Stomach (tissue), 9 donors: ENCODE results near the gene PTPRD. TPM values are rescaled to one million over a fixed set of nuclear protein-coding genes. Genes with fewer than 3 reads are reported as not detected.

Source experiments
- DNase-seq, 2 donors: peaks; one replicate each; pipeline versions ENCODE4 v3.0.0 to v3.0.0-alpha.2; 2013 to 2019
- H3K27ac ChIP-seq, 5 donors: fragments of 200-600 bp in 4 of 5; sonication (generic) in 4 of 5; one replicate each; pipeline ENCODE4 v1.5.1; 2013 to 2019; ENCODE audit warnings: mild to moderate bottlenecking in 1 of 5, moderate library complexity in 1 of 5
- H3K27me3 ChIP-seq, 3 donors: fragments of 200-600 bp; sonication (generic); one replicate each; pipeline ENCODE4 v1.5.1; 2017 to 2019; ENCODE audit warnings: mixed run types in 1 of 3
- H3K36me3 ChIP-seq, 4 donors: fragments of 200-600 bp; sonication (generic); 1 replicate in 3 of 4; 2 replicates in 1 of 4; pipeline ENCODE4 v1.5.1; 2016 to 2019
- H3K4me1 ChIP-seq, 4 donors: fragments of 200-600 bp; sonication (generic); one replicate each; pipeline ENCODE4 v1.5.1; 2016 to 2019
- H3K4me3 ChIP-seq, 4 donors: fragments of 200-600 bp; sonication (generic) in 3 of 4; one replicate each; pipeline ENCODE4 v1.5.1; 2016 to 2019; ENCODE audit warnings: mild to moderate bottlenecking in 1 of 4
- H3K9me3 ChIP-seq, 4 donors: fragments of 200-600 bp; sonication (generic); one replicate each; pipeline ENCODE4 v1.5.1; 2016 to 2019
- EP300 ChIP-seq: sonication (generic); formaldehyde crosslinking; IDR thresholded peaks from one replicate; pipeline ENCODE4 v1.6.1; 2017; ENCODE audit warnings: antibody characterized with exemption
- POLR2A ChIP-seq, 4 donors: fragments of 450-650 bp; IDR thresholded peaks; one replicate each; pipeline ENCODE4 v1.6.1; 2016; ENCODE audit warnings: antibody characterized with exemption in 4 of 4, control low read depth in 2 of 4, mild to moderate bottlenecking in 1 of 4, moderate library complexity in 1 of 4
- POLR2AphosphoS5 ChIP-seq, 3 donors: sonication (generic); formaldehyde crosslinking; IDR thresholded peaks; one replicate each; pipeline ENCODE4 v1.6.1; 2016; ENCODE audit warnings: antibody characterized with exemption in 3 of 3
- WGBS, 5 donors: extraction: QIAGEN DNeasy Blood & Tissue Kit in 3 of 5; methylation state at CpG; one replicate each; pipeline versions ENCODE4 v1.1.5 to v1.1.7; 2013 to 2018; 5-methylcytosine and 5-hydroxymethylcytosine counted together
- intact Hi-C: fragments of 100-400 bp; cut with DNase I; formaldehyde crosslinking; loops from one replicate; pipeline ENCODE4 v1.15.1; 2023; ENCODE audit warnings: low total_unique reads
- polyA plus RNA-seq, 3 donors: library from polyadenylated mRNA; stranded (reverse); fragments of 200-250 nt; gene quantifications; one replicate each; pipeline ENCODE4 v1.2.3, GENCODE V29; 2013
- total RNA-seq, 5 donors: library from RNA; depleted of rRNA; stranded (reverse); fragments of >200 nt; gene quantifications; one replicate each; pipeline versions ENCODE4 v1.1.0 to v1.2.3, GENCODE V29; 2014 to 2016
- TF ChIP-seq, protein P1 (sequence below), 7 experiments: fragments of 450-650 bp in 4 of 7; fragments of 200-600 bp in 3 of 7; sonication (generic) in 3 of 7; IDR thresholded peaks; one replicate each; pipeline ENCODE4 v1.5.1; 2016 to 2019; ENCODE audit warnings: antibody characterized with exemption in 7 of 7, control low read depth in 2 of 7, mild to moderate bottlenecking in 1 of 7
- donor health status: healthy with polysubstance abuse.
- donor health status: Bipolar disorder and iron deficiency.
- donor health status: healthy.

The PTPRD gene
- total and polyA plus RNA-seq, 8 donors: 0.12 to 53.1 (median 1.2) TPM

- TF ChIP-seq POLR2AphosphoS5 (IDR thresholded peaks at IDR 0.05) (peak in 1 of 3 donors; percentile 25), POLR2A (IDR thresholded peaks at IDR 0.05) (no peak), EP300 (no peak)
- TF ChIP-seq, protein P1, sequence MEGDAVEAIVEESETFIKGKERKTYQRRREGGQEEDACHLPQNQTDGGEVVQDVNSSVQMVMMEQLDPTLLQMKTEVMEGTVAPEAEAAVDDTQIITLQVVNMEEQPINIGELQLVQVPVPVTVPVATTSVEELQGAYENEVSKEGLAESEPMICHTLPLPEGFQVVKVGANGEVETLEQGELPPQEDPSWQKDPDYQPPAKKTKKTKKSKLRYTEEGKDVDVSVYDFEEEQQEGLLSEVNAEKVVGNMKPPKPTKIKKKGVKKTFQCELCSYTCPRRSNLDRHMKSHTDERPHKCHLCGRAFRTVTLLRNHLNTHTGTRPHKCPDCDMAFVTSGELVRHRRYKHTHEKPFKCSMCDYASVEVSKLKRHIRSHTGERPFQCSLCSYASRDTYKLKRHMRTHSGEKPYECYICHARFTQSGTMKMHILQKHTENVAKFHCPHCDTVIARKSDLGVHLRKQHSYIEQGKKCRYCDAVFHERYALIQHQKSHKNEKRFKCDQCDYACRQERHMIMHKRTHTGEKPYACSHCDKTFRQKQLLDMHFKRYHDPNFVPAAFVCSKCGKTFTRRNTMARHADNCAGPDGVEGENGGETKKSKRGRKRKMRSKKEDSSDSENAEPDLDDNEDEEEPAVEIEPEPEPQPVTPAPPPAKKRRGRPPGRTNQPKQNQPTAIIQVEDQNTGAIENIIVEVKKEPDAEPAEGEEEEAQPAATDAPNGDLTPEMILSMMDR (IDR thresholded peaks at IDR 0.05): no peak
- H3K4me3 ChIP-seq: no peak overlapping the region
- peak overlapping the region in 3 of 5 donors; percentile 8 to 59 (median 34) for H3K27ac ChIP-seq
- H3K27me3 ChIP-seq: no peaks in the 10 kb centered on the region
- DNase-seq: peak in 1 of 2 donors; percentile 45
- WGBS, 5 donors: 13 to 28% (median 18%) methylated on average over 1 of the region's 1 CpG
- H3K4me1 ChIP-seq: no peaks in the 10 kb centered on the region
- intact Hi-C loops: no loop called here
- no peaks in the 10 kb centered on the region for H3K36me3 ChIP-seq
- H3K9me3 ChIP-seq: no peaks in the 10 kb centered on the region
These were observed 384.7 kb downstream of the PTPRD start for GRCh38 chr9:10228082-10228481.

DNA sequence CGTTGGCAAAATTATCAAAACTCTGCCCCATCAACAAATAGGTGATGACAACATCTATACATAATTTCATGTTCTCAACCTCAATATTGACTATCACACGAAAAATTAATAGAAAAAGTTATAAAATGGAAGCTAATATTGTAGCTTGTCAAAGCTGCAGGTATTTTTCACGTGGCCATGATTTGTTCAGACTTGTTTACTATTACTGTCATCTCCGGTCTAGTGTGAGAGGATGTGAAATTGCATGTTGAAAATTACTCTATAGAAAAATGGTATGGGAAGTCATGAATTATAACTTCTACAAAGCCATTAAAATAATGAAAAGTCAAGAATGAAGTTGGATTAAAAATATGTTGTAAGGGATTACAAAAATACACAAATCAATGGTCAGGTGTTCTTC, 385.8 kb downstream of the PTPRD start:
- intact Hi-C loops: no loop called here
- H3K27ac ChIP-seq: peak overlapping the region in 1 of 5 donors; percentile 34
- H3K27me3 ChIP-seq: no peaks in the 10 kb centered on the region
- H3K4me3 ChIP-seq: no peak overlapping the region
- no peak for TF ChIP-seq POLR2A (IDR thresholded peaks at IDR 0.05)
- TF ChIP-seq POLR2AphosphoS5 (IDR thresholded peaks at IDR 0.05): no peak
- TF ChIP-seq EP300: no peak
- TF ChIP-seq, protein P1 (IDR thresholded peaks at IDR 0.05): no peak
- no peaks in the 10 kb centered on the region for H3K4me1 ChIP-seq
- WGBS, 5 donors: 65 to 83% (median 80%) methylated on average over 4 of the region's 4 CpGs
- H3K36me3 ChIP-seq: no peaks in the 10 kb centered on the region
- DNase-seq: no peak
- H3K9me3 ChIP-seq: no peaks in the 10 kb centered on the region

- no peak for TF ChIP-seq EP300
- TF ChIP-seq POLR2A (IDR thresholded peaks at IDR 0.05): no peak
- TF ChIP-seq POLR2AphosphoS5 (IDR thresholded peaks at IDR 0.05): no peak
- TF ChIP-seq, protein P1 (IDR thresholded peaks at IDR 0.05): no peak
- H3K27ac ChIP-seq: no peak overlapping the region
- H3K27me3 ChIP-seq: no peaks in the 10 kb centered on the region
- H3K4me3 ChIP-seq: no peak overlapping the region
- DNase-seq: no peak
- no peaks in the 10 kb centered on the region for H3K36me3 ChIP-seq
- intact Hi-C loops: loop anchor here (10.0 kb wide), 1 partner anchor 58 kb away; no protein-coding TSS in a partner anchor
- 57 to 71% (median 67%) methylated on average over 3 of the region's 3 CpGs for WGBS, 5 donors
- no peaks in the 10 kb centered on the region for H3K4me1 ChIP-seq
- H3K9me3 ChIP-seq: no peaks in the 10 kb centered on the region
These were observed 400.1 kb downstream of the PTPRD start for GRCh38 chr9:10212702-10213101.

DNA sequence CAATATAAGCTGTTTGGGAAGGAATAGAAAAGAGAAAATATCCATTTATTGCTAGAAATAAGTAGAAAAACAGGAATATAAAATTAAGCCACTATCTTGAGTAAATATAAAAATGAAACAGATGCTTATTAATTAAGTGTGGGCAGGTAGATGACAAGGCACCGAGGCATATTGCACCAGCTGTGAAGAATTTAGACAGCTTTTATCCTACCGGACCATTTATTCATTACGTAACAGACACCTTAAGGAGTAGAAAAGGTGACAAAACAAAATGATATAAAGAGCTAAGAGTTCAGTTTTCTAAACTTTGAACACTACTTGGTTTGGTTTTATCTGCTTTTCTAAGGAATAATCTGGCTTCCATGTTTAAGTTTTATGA, 404.1 kb downstream of the PTPRD start:
- Histone ChIP-seq H3K36me3 (no peaks in the 10 kb centered on the region), H3K4me1 (no peaks in the 10 kb centered on the region), H3K4me3 (peak overlapping the region in 3 of 4 donors; percentile 22 to 31 (median 28)), H3K27ac (no peak overlapping the region), H3K9me3 (no peaks in the 10 kb centered on the region), H3K27me3 (no peaks in the 10 kb centered on the region)
- no peak for TF ChIP-seq POLR2A (IDR thresholded peaks at IDR 0.05)
- TF ChIP-seq POLR2AphosphoS5 (IDR thresholded peaks at IDR 0.05): no peak
- DNase-seq: no peak
- 21 to 68% (median 38%) methylated on average over 3 of the region's 3 CpGs for WGBS, 5 donors
- intact Hi-C loops: no loop called here

GRCh38 chr9:10204276-10204675, 408.5 kb downstream of the PTPRD start:
- H3K4me3 ChIP-seq: no peak overlapping the region
- WGBS, 5 donors: 28 to 69% (median 35%) methylated on average over 1 of the region's 1 CpG

More at GRCh38 chr9:10204276-10204675, 408.5 kb downstream of the PTPRD start:
- H3K4me1 ChIP-seq: no peaks in the 10 kb centered on the region
- no peak for TF ChIP-seq POLR2AphosphoS5 (IDR thresholded peaks at IDR 0.05)
- TF ChIP-seq EP300: no peak
- TF ChIP-seq, protein P1 (IDR thresholded peaks at IDR 0.05): no peak
- no peak for TF ChIP-seq POLR2A (IDR thresholded peaks at IDR 0.05)
- DNase-seq: no peak
- H3K27ac ChIP-seq: no peak overlapping the region
- no peaks in the 10 kb centered on the region for H3K27me3 ChIP-seq
- no peaks in the 10 kb centered on the region for H3K9me3 ChIP-seq
- intact Hi-C loops: no loop called here
- no peaks in the 10 kb centered on the region for H3K36me3 ChIP-seq
